Upper lobe of right lung (tissue), 1 donor: ENCODE measurements around the gene GRM1. TPM values are rescaled to one million over a fixed set of nuclear protein-coding genes. Genes with fewer than 3 reads are reported as not detected.

Experiments
- ATAC-seq: fragments of 200-7000 bp; cut with Tn5 transposase; one replicate; pipeline ENCODE4 v1.9.1; 2020; ENCODE audit warnings: mild to moderate bottlenecking, moderate library complexity
- DNase-seq: peaks from one replicate; pipeline ENCODE4 v3.0.0-alpha.2; 2020
- H3K27ac ChIP-seq: fragments of 200-600 bp; one replicate; pipeline ENCODE4 v1.8.0; 2022
- H3K27me3 ChIP-seq: fragments of 200-600 bp; one replicate; pipeline ENCODE4 v1.8.0; 2022; ENCODE audit warnings: mild to moderate bottlenecking
- H3K36me3 ChIP-seq: fragments of 200-600 bp; one replicate; pipeline ENCODE4 v1.8.0; 2022
- H3K4me1 ChIP-seq: fragments of 200-600 bp; one replicate; pipeline ENCODE4 v1.8.0; 2022
- H3K4me3 ChIP-seq: fragments of 200-600 bp; one replicate; pipeline ENCODE4 v1.8.0; 2022; ENCODE audit warnings: mild to moderate bottlenecking
- H3K9me3 ChIP-seq: fragments of 200-600 bp; one replicate; pipeline ENCODE4 v1.8.0; 2022
- intact Hi-C: fragments of 100-400 bp; cut with DNase I; formaldehyde crosslinking; loops from one replicate; pipeline ENCODE4 v1.11.0; 2022
- total RNA-seq: library from RNA; stranded (reverse); fragmentation: NEBNext Ultra II Directional; extraction: Animal tissue kit (Norgen Biotek cat#: 25700); gene quantifications from one replicate; pipeline ENCODE4 v1.2.1, GENCODE V29; 2021
- TF ChIP-seq, protein P1 (sequence below): fragments of 200-600 bp; IDR thresholded peaks from one replicate; pipeline ENCODE4 v1.8.0; 2022; ENCODE audit warnings: antibody characterized with exemption
- donor health status: DM: no; HTN: yes; CAD: no; lungs with severe emphysema.

Gene GRM1
- total RNA-seq, 1 donor from 2014 or later = 0.09 TPM

- no peaks in the 10 kb centered on the region for H3K27me3 ChIP-seq
- intact Hi-C loops = no loop called here
- H3K4me3 ChIP-seq = no peak overlapping the region
- no peaks in the 10 kb centered on the region for H3K36me3 ChIP-seq
- TF ChIP-seq, protein P1, sequence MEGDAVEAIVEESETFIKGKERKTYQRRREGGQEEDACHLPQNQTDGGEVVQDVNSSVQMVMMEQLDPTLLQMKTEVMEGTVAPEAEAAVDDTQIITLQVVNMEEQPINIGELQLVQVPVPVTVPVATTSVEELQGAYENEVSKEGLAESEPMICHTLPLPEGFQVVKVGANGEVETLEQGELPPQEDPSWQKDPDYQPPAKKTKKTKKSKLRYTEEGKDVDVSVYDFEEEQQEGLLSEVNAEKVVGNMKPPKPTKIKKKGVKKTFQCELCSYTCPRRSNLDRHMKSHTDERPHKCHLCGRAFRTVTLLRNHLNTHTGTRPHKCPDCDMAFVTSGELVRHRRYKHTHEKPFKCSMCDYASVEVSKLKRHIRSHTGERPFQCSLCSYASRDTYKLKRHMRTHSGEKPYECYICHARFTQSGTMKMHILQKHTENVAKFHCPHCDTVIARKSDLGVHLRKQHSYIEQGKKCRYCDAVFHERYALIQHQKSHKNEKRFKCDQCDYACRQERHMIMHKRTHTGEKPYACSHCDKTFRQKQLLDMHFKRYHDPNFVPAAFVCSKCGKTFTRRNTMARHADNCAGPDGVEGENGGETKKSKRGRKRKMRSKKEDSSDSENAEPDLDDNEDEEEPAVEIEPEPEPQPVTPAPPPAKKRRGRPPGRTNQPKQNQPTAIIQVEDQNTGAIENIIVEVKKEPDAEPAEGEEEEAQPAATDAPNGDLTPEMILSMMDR = no peak
- H3K9me3 ChIP-seq = no peaks in the 10 kb centered on the region
- no peaks in the 10 kb centered on the region for H3K4me1 ChIP-seq
- ATAC-seq (no peak), DNase-seq (no peak)
- no peak overlapping the region for H3K27ac ChIP-seq
Measured at GRCh38 chr6:146135167-146135566, 106.3 kb downstream of the GRM1 start.

DNA sequence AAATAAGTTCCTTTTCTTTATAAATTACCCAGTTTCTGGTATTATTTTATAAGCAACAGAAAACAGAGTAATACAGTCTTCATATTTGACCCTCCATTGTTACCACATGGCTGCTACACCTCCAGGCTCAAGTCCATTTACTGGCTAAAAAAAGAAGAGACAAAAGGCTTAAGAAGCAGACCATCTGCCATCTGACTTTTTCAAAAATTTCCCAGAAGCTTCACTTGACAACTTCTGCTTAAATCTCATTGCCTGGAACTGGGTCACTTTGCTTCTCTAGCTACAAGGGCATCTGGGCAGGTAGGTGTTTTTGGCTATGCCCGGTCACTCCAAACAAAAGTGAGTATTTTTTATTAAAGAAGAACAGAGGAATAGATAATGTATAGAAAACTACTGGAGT lies 118.0 kb downstream of the GRM1 start:
- Histone ChIP-seq H3K4me3 (no peak overlapping the region), H3K27ac (no peak overlapping the region), H3K9me3 (no peaks in the 10 kb centered on the region), H3K27me3 (no peaks in the 10 kb centered on the region), H3K4me1 (no peaks in the 10 kb centered on the region), H3K36me3 (no peaks in the 10 kb centered on the region)
- no peak for ATAC-seq
- TF ChIP-seq, protein P1 = no peak
- intact Hi-C loops = no loop called here
- no peak for DNase-seq

DNA sequence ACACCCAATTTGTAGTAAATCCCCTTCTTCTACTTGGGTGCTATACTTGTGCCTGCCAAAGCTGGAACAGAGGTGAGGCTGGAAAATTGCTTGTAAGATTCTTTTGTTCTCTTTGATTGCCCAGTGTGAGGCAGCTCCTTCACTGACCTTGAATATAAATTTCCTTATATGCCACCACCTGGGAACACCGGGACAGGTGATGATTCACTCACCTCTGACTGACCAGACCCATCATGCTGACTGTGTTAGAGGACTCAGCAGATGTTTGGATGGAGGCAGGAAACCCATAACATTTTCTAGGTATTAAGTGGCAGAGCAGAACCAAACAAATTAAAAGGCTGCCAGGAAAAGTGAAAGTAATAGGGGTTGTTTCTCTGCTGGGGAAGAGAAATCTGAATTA lies 120.9 kb downstream of the GRM1 start:
- no peaks in the 10 kb centered on the region for H3K4me1 ChIP-seq
- no peak for DNase-seq
- ATAC-seq = no peak
- TF ChIP-seq, protein P1 = no peak
- no peaks in the 10 kb centered on the region for H3K9me3 ChIP-seq
- H3K27ac ChIP-seq = no peak overlapping the region
- H3K36me3 ChIP-seq = no peaks in the 10 kb centered on the region
- no peak overlapping the region for H3K4me3 ChIP-seq
- intact Hi-C loops = no loop called here
- no peaks in the 10 kb centered on the region for H3K27me3 ChIP-seq

DNA sequence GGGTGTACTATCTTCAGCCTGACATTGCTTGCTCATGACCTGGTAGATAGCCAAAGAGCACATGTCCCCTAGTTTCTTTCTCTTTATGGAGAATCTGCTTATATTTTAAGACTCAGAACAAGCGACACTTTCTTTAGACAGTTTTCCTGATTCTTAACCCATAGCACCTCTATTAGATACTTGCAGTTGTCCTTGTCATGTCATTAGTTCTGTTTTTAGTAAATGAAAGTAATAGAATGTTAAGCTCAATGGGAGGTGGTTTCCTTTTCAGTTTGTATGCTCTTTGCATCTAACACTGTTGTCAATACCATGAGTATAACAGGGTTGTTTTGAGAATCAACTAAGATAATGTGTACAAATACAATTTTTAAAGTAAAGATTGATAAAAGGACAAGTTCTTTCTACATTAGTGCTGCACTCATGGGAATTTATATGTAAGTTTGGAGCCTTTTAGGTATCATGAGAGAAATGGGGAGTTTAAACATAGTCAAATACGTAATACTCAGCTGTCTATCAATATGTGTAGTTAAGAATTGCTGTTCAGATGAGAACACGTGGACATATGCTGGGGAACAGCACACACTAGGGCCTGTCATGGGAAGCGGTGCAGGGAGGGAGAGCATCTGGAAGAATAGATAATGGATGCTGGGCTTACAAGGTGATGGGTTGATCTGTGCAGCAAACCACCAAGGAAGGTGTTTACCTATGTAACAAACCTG lies 124.3 kb downstream of the GRM1 start:
- Histone ChIP-seq H3K4me1 (no peaks in the 10 kb centered on the region), H3K36me3 (no peaks in the 10 kb centered on the region), H3K27me3 (no peaks in the 10 kb centered on the region), H3K27ac (no peak overlapping the region), H3K4me3 (no peak overlapping the region), H3K9me3 (no peaks in the 10 kb centered on the region)
- DNase-seq (no peak), ATAC-seq (no peak)
- intact Hi-C loops = no loop called here
- TF ChIP-seq, protein P1 = no peak

- Histone ChIP-seq H3K9me3 (no peaks in the 10 kb centered on the region), H3K27ac (no peak overlapping the region), H3K4me1 (no peaks in the 10 kb centered on the region), H3K36me3 (no peaks in the 10 kb centered on the region), H3K27me3 (no peaks in the 10 kb centered on the region), H3K4me3 (no peak overlapping the region)
- ATAC-seq = no peak
- TF ChIP-seq, protein P1 = no peak
- DNase-seq = no peak
- intact Hi-C loops = no loop called here
Measured at GRCh38 chr6:146154197-146154596, 125.3 kb downstream of the GRM1 start.

- Histone ChIP-seq H3K4me1 (no peaks in the 10 kb centered on the region), H3K27ac (no peak overlapping the region), H3K27me3 (no peaks in the 10 kb centered on the region), H3K9me3 (no peaks in the 10 kb centered on the region), H3K36me3 (no peaks in the 10 kb centered on the region), H3K4me3 (no peak overlapping the region)
- DNase-seq (no peak), ATAC-seq (no peak)
- intact Hi-C loops = no loop called here
- TF ChIP-seq, protein P1 = no peak
Measured at GRCh38 chr6:146161664-146162063, 132.8 kb downstream of the GRM1 start.
